GM11168 (cell line): ENCODE results near the gene GPM6B.

Experiments used
- in situ Hi-C: fragments of 300-500 bp; cut with MboI; formaldehyde crosslinking; loops from one replicate; pipeline ENCODE4 v1.12.0; 2022; ENCODE audit warnings: low sequenced_read_pairs; ENCODE audit not compliant: unreplicated experiment

GPM6B gene

DNA sequence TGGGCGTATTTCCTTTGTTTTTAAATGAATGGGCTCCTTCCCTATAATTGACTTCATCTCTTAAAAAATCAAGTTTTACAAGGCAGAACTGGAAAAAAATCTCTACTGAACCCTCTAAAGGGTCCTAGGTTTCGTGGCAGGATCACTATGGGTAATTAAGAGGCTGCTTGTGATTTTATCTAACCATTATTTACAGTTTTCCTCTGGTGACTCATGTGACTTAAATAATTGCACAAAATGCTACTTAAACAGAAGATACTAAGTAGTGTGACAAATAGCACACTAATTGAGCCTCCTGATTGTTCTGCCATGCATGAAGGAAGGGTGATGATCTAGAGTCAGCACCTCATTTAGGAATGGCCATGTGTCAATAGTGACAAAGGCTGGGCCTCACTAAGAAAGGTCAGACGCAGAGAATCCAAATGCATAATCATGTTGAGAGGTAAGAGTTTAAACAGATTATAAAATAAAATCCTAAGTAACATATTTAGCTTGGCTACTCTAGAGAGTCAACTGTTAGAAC, 46.8 kb downstream of the GPM6B start:
- in situ Hi-C loops: no loop called here

- in situ Hi-C loops: loop anchor here (10.0 kb wide), 1 partner anchor 256 kb away; the partner anchor contains the start of gene GEMIN8
Observed at GRCh38 chrX:13768939-13769338, 48.0 kb downstream of the GPM6B start.

DNA sequence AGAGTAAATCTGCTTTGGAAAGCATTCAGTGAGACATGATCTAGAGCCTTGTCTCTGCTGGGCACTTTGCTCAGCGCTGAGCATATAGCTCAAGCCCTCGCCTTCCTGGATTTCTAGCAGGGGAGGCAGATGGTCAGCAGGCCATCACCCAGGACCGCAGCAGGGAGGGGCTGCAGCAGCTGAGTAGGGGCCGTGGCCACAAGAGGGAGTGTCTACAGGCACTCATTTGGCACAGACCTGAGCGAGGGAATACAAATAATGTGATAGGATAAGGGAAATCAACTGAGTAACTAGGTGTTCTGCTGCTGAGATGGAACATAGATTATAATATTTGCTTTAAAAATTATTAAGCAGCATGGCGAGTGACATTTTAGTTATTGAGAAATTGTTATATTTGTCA, 52.1 kb downstream of the GPM6B start:
- in situ Hi-C loops: loop anchor here (10.0 kb wide), 1 partner anchor 260 kb away; the partner anchor contains the start of gene GEMIN8

GRCh38 chrX:13764281-13764680, 52.6 kb downstream of the GPM6B start:
- in situ Hi-C loops: loop anchor here (10.0 kb wide), 1 partner anchor 261 kb away; the partner anchor contains the start of gene GEMIN8

GRCh38 chrX:13763489-13763888, 53.4 kb downstream of the GPM6B start:
- in situ Hi-C loops: loop anchor here (10.0 kb wide), 1 partner anchor 261 kb away; the partner anchor contains the start of gene GEMIN8

- in situ Hi-C loops: loop anchor here (10.0 kb wide), 1 partner anchor 263 kb away; the partner anchor contains the start of gene GEMIN8
Observed at GRCh38 chrX:13761606-13762414, 55.1 kb downstream of the GPM6B start.

DNA sequence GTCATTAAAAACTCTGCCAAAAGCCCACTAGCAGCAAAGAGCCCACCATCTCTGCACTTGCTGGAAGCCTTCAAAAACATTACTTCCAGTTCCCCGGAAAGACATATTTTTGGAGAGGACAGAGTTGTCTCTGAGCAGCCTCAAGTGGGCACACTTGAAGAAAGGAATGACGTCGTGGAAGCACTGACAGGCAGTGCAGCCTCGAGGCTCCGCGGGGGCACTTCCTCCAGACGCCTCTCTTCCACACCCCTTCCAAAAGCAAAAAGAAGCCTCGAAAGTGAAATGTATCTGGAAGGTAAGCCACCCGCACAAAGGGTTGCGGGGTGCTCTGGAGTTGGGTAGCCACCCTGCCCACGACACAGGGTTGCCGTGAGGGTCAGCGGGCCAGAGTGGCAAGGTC, 56.5 kb downstream of the GPM6B start:
- in situ Hi-C loops: loop anchor here (10.0 kb wide), 1 partner anchor 264 kb away; the partner anchor contains the start of gene GEMIN8

- in situ Hi-C loops: no loop called here
Observed at GRCh38 chrX:13759152-13759718, 57.7 kb downstream of the GPM6B start.

DNA sequence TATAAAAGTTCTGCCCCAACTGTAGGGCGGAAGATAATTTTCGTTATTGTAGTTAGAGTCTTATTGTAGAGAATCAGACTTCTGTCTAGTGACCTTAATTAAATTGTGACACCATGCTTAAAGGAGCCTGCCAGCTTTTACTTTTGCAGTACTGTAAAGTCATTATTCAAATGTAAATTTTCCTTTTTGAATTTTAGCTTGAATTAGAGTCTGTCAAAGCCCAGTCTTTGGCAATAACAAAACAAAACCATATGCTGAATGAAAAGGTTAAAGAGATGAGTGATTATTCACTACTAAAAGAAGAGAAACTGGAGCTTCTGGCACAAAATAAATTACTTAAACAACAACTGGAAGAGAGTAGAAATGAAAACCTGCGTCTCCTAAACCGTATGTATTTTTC, 60.5 kb downstream of the GPM6B start:
- in situ Hi-C loops: no loop called here

GRCh38 chrX:13755254-13755653, 61.6 kb downstream of the GPM6B start:
- in situ Hi-C loops: no loop called here

GRCh38 chrX:13754765-13755164, 62.1 kb downstream of the GPM6B start:
- in situ Hi-C loops: no loop called here

DNA sequence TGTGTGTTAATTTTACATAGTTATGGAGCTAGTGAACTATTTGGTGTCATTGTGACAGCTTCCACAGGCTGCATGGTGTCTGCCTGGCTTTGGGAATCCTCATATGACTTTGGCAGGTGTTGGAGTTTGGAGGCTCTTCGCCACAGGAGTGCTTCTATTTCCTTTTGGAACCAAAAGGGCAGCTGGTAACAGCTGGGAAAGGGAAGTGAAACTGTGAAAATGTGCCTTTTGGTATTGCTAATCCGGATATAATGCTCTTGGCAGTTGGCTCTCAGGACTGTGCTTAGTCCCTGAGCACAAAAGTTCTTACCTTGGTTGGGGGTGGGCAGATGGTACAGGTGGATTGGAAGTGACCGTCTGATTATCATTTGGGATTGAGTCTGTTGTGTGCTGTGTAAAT, 64.2 kb downstream of the GPM6B start:
- in situ Hi-C loops: no loop called here

- in situ Hi-C loops: no loop called here
Observed at GRCh38 chrX:13752141-13752540, 64.8 kb downstream of the GPM6B start.

GRCh38 chrX:13750812-13751211, 66.1 kb downstream of the GPM6B start:
- in situ Hi-C loops: no loop called here

- in situ Hi-C loops: no loop called here
Observed at GRCh38 chrX:13750204-13750603, 66.7 kb downstream of the GPM6B start.

DNA sequence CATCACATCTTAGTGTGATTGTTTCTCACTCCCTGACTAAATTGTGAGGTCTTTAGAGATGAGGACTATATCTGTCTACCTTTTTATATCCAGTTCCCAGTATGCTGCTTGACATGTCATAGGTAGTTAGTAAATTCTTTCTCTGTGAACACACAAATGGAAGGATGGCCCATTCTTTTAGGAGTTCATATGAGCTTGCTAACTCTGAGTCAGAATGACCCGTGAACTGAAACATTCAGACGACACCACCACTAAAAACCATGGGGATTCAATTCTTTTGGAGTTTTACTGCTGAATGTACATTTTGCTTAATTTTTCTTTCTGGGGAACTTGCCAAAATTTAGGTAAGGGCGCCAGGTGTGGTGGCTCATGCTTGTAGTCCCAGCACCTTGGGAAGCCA, 68.4 kb downstream of the GPM6B start:
- in situ Hi-C loops: loop anchor here (5.0 kb wide), 1 partner anchor 91 kb away; no protein-coding TSS in a partner anchor

- in situ Hi-C loops: loop anchor here (5.0 kb wide), 1 partner anchor 91 kb away; no protein-coding TSS in a partner anchor
Observed at GRCh38 chrX:13747836-13748235, 69.1 kb downstream of the GPM6B start.

- in situ Hi-C loops: no loop called here
Observed at GRCh38 chrX:13742397-13743176, 74.3 kb downstream of the GPM6B start.

DNA sequence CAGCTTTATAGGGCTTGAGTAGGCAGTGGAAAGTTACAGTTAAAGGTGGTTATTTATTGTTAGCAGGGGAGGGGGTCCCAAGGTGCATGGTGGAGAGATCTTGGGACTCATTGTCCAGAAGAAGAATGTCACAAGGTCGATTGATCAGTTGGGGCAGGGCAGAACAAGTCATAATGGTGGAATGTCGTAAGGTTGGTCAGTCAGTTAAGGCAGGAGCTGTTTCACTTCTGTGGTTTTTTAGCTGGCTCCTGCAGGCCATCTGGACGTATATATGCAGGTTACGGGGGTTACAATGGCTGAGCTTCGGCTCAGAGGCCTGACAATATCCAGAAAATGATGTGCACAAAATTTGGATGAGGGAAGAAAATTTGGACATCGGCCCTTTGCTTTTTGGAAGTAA, 75.2 kb downstream of the GPM6B start:
- in situ Hi-C loops: no loop called here
